Measurements from ENCODE around the gene MICAL2.

Gene MICAL2

DNA sequence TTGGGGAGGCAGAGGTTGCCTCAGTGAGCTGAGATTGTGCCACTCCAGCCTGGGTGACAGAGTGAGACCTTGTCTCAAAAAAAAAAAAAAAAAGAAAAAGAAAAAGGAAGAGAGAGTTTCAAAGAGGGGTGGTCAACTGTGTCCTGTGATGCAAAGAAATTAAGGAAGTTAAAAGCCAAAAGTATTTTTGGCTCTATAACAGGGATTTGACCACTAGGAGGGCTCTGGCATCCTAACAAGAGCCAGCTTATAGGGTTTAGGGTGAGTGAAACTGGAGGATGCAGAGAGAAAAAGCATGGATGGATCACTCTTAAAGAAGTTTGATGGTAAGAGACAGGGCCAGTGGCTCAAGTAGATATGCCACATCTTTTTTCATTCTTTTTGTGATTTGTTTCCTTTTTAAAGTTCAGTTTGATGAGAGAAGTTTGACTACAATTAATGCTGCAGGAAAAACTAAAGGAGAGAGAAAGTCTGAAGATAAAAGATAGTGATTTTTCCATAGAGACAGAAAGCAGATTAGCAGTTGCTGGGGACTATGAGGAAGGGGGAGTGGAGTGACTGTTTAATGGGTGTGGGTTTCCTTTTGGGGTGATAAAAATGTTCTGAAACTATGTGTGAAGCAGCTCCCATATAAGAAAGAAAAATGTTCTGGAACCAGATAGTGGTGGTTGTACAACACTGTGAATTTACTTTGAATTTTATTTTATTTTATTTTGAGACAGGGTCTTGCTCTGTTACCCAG is 11.1 kb upstream of the MICAL2 start:
- no peak for DNase-seq (ENCODE audit: low read depth)

DNA sequence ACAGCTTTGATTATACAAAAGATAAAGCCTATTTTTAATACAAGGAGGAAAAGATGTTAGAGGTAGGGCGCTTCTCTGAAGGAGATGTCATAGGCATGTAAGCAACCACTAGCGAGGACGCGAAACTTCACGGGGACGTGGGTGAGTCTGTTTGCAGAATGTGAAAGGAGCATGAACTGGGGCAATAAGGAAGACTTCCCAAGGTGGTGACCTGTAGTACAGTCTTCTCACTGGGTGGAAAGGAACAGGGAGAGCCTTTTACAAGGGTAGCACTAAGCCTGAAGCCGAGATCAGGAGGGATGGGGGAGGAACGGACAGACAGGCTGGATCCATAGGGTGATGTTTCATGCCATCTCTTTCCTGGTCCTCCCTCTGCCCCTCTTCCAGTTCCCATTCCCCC is 10.0 kb upstream of the MICAL2 start:
- no peak for DNase-seq (ENCODE audit: low read depth)

DNA sequence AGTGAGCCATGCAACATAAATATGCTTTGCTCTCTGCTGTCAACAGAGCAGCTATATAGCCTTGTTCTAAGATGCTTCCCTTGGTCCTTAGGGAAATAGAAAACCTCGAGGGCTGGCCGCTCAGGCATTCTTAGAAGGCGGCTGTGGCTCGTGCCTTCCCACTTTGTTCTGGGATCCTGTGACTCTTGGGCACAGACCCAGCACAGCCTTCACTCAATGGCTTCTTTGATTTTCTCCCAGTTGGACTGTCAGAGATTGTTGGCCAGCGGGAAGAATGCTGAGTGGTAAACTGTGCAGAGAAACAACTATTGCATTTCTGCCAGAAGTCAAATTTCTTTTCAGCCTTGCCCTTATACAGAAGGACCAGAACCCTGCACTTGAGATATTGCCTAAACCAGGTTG is 9.5 kb upstream of the MICAL2 start:
- no peak for DNase-seq (ENCODE audit: low read depth)

DNA sequence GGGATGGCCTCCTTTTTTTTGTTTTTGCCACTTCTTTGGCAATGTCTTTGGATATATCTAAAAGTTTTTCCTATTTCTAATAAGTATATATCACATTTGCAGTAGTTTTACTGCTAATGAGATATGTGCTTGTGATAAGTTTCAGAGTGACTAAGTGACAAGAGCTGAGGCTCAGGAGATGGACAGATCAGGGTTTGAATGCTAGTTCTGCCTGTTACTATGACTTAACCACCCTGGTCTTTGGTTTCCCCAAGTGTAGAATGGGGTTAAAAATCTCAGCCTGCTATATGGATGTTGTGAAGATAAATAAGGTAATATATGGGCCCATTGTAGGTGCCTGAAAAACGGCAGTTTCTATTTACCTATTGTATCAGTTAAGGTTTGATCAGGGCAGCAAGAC is 9.1 kb upstream of the MICAL2 start:
- no peak for DNase-seq (ENCODE audit: low read depth)

DNA sequence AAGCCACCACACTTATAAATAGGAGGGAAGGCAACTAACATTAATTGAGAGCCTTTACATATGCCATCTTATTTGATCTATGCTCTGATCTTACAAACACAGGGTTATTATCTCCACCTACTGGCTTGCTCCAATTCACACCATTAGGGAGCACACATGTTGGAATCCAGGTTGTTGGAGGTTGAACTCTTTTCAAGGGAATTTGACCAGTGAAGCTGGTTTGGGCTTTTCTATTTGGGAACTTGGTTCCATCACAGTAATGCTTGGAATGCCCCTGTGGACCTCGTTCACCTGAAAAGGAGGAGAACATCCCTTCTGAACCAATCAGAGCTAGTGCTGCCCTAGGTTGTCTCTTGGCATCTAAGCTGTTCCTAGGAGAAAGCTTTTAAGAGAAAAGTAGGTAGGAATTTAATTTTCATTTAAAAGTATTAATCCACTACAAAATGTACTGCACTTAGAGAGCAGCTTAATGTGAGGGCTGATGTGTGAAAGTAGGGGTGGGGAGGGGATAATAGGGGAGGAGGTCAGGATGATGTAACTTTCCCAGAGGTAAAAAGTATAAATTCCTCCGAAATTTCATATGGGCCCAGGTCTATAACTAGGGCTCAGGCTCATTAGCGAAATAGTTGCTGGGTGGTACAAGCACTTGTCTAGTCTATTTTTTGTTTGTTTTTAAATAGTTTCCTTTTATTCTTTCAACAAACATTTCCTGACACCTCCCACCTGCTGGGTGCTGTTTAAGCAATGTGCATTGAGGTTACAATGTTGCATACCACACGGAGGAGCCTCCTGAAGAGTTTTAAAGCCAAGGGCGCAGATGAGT is 7.6 kb upstream of the MICAL2 start:
- DNase-seq (ENCODE audit: low read depth): no peak

DNA sequence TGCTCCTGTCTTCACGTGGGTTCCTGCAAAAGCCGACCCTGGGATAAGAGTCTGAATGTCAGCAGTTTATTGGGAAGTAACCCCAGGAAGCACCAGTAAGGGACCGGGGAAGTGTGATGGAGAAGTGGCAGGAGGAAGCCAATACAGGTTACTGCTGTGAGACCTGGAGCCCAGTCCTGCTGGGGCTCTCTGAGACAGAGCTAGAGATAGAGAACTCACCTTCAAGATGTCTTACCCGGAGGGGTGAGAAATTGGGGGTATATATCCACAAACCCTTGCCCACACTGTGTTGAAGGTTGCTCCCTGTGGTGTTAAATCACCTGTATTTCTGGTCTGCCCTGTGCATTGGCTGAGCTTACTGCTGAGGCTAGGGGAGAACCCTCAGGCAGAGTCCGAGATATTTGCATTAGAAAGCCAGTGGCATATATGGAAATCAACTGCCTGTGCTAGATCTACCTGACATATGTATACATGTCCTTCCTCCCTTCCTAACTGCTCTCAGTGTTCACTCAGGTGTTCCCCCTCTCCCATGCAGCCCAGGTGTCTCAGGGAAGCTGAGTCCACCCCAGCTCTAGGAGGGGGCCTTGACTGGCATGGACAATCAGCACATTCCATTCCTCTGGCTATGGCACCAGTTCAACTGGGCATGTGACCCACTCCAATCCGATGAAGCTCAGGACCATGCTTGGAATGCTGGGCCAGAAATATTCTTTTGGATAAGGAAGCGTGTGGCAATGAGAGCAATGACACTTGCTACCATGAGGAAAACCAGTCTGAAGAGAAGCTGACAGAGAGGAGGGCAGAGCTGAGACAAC is 6.8 kb upstream of the MICAL2 start:
- DNase-seq (ENCODE audit: low read depth): no peak

DNA sequence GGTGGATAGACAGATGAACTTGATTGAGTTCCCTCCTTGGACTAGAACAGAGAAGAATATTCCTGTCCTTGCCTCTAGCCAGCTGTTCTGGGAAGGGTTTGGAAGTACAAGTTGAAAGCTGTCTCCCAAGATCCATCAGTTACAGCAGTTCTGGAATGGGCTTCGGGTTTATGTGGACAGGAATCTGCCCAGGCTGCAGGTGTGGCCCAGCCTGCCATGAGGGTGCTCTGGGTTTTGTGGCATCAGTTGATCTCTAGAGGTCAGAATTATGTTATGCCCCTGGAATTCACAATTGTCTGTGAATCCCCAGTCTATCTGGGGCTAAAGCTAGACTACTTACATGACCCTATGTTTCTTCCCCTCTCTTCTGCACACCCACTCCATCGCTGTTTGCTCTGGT is 4.9 kb upstream of the MICAL2 start:
- DNase-seq (ENCODE audit: low read depth): no peak

DNA sequence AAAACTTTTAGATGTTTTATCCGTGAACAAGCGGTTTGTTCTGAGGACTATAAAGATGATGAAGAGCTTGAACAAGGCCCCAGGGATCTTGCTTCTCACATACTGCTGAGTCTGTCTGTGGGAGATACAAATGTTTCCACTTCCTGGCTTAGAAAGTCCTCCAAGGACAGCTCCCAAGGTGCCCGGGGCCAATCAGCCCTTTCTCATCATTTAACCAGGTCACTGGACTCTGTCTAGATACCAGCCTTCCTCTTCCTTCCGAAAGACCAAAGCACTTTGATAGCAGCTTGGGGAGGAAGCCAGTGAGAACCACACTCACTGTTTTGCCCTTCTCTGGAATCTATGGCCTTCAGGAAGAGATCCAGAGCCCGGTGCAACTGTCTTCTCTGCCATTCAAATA is 4.3 kb upstream of the MICAL2 start:
- no peak for DNase-seq (ENCODE audit: low read depth)

DNA sequence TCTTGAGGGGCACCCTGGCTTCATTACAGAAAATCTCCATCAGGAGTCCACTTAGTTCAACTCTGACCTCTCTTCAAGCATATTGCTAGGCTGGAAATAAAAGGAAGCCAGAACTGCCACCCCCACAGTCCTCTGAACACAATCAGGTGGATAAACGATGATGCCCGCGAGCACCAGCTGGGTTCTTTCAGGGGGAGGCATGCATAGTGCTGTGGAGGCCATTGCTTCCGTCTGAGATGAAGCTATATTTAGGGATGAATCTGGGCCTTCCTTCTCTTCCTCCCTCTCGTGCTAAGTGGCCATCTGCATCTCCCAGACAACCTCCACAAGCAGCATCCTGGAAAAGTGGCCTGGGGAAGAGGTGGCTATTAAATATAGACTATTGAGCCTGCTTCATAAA is 3.9 kb upstream of the MICAL2 start:
- DNase-seq (ENCODE audit: low read depth): no peak

DNA sequence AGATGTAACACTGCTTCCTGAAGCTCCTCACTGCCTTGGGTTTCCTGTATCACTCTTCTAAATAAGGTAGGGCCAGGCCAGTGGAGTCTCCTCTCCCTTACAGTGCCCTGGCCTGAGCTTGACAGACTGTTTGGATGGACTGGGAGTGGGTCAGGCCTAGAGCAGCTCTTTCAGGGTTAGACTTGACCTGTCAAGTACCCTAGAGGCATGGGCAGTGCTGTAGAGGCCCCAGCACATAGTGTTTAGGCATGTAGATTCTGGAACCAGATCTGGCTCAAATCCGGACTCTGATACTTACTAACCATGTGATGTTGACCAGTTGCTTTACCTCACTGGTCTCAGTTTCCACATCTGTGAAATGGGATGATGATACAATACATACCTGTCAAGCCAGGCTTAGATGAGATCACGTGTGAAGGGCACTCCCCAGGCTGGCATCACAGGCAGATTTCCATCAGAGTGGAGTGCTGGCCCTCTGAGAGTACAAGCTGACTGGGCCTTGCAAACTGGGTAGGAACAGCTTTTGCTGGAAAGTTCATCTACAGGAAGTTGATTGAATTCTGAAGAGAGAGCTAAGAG is 1.4 kb upstream of the MICAL2 start:
- DNase-seq (ENCODE audit: low read depth): no peak

DNA sequence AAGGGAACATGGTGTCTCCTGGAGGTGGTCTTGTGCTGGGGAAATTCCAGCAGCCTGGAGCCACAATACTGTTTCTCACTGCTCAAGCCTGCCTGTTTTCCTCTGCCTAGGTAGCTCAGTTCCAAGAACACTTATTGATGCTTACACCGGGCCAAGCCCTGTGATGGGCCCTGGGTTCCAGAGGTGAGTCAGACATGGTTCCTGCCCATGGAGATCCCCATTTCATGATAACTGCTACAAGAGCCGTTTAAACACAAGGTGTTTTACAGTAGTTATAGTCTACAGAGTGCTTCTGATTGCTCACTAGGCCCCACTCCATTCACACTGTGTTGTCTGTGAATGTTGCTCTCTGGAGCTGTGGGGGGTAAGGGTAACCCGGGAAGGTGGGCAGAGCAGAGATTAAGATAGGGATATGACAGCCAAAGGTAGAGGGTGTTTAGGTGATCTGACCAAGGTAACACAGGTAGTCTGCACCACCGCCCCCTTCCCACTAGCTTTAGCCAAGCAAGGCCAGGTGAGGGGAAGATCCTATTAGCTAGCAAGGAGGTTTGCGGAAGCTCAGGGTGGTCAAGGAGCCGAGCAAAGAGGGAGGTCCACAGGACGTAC is 696 bp upstream of the MICAL2 start:
- no peak for DNase-seq (ENCODE audit: low read depth)

DNA sequence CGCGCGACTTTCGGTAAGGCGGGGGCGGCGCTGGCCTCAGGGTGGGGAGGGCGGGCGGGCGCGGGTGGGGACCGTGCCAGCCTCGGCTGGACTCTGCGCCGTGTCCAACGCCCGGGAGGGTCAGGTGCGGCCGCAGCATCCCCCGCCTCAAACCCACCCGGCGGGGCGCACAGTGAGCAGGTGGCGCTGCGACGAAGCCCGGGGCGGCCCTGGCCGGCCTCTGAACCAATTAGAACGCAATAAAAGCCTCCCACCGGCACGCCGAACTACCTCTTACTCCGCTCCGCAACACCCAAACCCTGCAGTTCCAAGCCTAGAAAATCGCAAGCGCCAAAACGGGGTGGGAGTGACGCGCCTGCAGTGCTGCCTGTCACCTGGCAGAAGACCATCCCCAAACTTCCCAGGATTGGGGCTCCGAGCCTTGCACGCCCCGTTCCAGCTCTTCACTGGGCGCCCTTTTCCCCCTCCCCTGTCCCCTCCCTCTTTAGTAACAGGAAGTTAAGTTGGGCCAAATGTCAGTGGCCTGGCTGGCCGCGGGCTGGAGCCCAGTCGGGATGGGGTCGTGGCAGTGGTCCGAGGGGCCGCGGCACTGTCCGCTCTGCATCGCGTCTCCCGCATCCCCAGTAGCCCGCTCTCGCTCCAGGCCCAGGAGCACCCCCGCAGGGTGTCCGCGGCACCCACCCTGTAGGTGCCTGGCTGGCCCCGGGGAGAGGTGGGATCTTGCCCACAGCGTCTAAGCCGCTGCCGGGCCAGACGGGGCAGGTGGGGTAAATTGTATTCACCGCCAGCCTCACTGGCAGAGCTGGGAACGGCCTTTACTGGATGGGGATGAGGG is 541 bp downstream of the MICAL2 start:
- no peak for DNase-seq (ENCODE audit: low read depth)

DNA sequence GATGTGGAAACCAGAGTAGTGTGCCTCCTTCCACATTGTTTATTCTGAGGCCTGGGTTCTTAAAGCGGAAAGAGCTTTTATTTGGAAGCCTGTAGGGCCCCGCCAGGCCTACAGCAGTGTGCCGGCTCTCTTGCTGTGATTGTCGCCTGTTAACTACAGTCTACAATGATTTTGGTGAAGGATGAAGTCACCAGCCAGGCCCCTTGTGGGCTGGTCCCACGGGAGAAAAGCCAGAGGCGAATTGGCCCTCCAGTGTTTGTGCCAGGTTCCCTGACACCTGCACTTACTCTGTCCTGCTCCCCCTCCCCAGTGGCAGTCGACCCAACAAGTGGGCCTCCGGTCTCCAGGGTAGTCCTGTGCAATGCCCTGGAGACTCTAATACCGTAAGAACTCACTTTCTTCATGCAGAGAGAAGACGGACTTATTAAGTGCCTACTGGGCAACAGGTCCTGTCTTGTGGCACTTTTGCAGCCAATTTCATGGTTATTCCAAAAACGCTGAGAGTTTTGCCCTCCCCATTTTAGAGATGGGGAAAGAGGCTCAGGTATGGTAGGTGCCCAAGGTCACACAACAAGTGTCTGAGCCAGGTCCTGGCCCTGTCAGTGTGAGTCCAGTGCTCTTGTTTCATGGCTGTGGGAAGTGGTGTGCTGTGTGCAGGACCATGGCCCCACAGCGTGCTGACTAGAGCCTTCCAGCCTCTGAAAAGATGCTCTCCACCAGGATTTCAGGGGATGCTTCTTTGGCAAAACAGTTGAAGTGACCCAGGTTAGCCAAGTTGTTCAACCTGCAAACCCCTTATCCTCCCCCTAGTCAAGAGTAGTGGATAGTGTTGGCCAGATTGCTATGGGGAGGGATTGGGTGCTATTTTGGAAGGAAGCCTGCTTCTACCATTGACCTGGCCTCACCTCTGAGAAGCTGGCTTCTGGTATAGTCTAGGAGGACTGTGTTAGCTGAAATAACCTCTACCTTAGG is 1.4 kb downstream of the MICAL2 start:
- DNase-seq (ENCODE audit: low read depth): no peak

DNA sequence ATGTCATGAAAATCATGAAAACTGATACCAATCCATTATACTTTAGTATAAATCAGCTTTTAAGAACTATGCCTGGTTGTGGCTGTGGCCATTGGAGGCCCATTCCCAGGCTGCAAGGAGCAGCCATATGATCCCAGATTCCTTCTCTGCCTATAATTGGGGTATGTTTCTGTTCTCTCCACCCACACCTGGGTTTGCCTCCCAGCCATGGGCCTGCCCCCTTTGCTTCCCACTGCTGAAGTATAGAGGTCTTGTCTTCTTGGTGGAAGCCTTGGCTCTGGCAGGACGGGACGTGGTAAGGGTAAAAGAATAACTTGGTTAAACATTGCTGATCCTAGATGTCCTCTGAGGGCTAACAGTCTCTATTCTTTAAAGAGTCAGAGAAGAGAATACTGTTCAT is 2.4 kb downstream of the MICAL2 start:
- no peak for DNase-seq (ENCODE audit: low read depth)

DNA sequence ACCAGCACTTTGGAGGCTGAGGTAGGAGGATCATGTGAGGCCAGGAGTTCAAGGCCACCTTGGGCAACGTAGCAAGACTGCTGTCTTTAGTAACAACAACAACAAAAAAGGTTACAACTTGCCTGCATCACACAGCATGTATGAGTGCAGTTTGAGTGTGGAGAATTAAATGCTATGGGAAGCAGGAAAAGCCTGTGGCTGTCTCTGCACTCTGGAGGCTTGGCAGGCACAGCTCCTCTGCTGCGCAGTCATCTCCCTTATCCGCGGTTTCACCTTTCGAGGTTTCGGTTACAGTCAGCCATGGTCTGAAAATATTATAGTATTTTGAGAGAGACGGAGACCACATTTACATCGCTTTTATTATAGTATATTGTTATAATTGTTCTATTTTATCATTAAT is 2.9 kb downstream of the MICAL2 start:
- no peak for DNase-seq (ENCODE audit: low read depth)

DNA sequence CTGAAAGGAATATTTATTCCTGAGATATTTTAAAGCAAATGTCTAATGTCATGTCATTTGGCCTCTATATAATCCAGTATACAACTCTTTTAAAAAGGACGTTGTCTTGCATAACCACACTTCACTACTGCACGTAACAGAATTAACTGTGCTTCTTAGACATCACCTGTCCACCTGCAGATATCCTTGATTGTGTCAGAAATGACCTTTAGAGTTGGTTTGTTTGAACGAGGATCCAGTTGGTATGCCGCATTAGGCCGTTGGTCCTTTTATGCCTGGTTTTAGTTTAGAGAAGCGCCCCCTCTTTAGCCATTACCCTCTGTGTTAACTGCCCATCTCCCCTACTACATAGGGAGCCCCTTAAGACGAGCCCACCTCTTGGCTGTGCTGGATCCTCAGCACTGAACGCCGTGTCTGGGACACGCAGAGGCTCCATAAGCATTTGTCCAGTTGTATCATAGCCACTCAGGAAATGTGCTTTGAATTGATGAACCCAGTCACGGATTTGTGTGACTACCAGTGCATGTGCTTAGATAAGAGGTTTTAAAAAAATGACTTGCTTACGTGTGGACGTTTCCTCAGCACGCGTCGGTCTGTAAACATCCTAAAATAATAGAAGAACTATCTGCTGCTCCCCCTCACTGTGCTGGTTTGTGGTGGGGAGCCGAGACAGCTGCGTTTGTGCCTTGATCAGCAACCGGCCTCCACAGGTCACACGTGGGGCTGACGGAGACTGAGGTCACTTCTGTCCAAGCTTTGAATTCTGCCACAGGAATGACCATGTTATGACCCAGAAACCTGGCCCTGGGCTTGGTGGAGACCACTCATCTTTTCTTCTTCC is 4.0 kb downstream of the MICAL2 start:
- no peak for DNase-seq (ENCODE audit: low read depth)

DNA sequence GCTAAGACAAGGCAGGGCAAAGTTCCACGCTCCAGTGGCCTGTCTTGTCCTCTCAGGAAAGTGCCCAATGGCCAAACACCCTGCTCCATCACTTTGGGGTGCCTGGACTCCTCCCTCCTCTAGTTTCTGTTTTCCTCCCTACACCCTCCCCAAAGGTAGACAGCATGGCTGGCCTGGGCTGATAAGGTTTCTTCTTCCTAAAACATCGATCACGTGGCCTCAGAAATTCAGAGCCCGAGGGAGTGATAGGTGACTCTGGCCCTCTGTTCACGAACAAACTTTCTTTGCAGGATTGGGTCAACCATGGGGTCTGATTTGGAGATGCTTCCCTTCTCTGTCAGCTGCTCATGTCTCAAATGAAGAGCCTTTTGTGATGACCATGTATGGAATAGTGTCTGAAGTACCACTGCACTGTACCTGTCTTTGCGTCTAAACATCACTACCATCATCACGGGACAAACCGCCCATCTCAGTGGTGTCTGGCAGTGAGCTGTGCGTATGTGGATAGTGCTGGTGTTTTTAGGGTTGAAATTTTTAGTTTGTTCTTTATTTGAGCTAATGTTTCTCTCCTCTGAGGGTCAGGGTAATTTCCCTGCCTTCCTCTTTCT is 6.1 kb downstream of the MICAL2 start:
- DNase-seq (ENCODE audit: low read depth): no peak

DNA sequence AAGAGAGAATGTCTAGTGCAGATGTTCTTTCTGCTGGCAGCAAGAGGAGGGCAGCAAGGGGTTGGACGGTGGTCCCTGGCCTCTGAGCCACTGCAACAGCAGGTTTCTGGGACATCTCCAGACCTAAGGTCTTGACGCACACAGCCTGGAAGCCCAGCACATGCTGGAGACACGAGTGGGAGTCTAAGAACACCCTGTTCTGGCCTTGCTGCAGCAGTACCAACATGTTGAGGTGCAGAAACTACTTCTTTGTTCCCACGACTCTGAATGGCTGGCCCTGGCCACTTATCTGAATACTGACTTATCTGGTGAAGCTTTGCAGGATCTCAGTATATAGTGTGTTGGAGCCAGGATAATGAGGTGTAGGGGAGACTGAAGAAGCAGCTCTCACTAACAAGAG is 6.8 kb downstream of the MICAL2 start:
- no peak for DNase-seq (ENCODE audit: low read depth)

DNA sequence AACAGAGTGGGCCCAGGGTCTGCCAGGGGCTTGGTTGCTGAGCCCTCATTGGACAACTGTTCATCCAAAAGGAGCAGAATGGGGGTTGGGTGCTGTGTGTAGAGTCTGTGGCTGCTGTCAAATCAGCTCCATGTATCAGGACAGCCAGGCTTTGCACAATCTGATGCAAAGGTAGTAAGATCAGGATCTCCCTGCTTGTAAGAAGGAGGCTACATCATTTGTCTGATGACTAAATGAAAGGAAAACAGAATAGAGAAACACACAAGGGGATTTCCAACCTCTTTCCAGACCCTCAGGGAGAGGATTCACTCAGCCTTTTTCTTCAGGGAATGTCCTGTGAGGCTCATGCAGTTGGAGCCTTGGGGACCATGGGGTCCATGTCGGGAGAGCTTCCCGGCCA is 7.2 kb downstream of the MICAL2 start:
- no peak for DNase-seq (ENCODE audit: low read depth)
